ENCODE results near the gene HOXB4.

Gene HOXB4

DNA sequence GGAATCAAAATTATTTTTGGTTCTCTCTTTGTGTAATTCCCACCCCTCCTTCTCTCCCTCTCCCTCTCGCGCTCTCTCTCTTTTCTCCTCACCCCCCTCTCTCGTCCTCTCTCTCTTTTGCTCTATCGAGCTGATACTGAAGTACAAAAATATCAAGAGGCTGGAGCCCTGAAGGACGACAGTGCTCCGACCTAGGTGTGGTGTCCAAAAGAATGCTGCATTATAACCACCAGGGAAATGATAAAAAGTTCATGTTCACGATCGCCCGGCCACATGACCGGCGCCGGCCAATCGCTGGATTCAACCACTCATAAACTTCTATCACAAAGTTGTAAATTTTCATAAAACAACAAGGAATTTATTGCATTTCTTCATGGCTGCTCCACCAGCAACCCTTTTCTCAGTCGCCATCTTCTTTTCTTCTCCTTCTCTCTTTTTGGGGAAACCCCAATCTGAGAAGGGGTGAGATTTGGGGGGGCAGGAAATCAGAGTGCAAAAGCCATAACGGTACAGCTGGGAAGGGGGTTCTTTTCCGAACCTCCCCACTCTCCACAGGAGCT, 26.7 kb upstream of the HOXB4 start, which contains the start of gene HOXB6:
Gene HOXB6, minus strand, starts transcription at position 217 of the 560 bp plus-strand sequence. CDS start 6,836 bp downstream, outside the sequence.
- Histone ChIP-seq H3K27me3 (ENCODE audit: control insufficient read depth, insufficient read depth, low read length) (peaks cover 100% of the 10 kb centered on the region), H3K4me3 (ENCODE audit: low read length) (no peak within 1 kb of the TSS), H3K9ac (ENCODE audit: low read length) (no peak within 1 kb of the TSS), H3K36me3 (ENCODE audit: control insufficient read depth, low read depth, low read length) (no peaks in the 10 kb centered on the region), H3K27ac (ENCODE audit: low read length) (no peak within 1 kb of the TSS), H3K9me3 (ENCODE audit: control insufficient read depth, low read depth, low read length) (peaks cover 2% of the 10 kb centered on the region), H3K4me1 (ENCODE audit: control insufficient read depth, low read depth, low read length) (no peaks in the 10 kb centered on the region)

DNA sequence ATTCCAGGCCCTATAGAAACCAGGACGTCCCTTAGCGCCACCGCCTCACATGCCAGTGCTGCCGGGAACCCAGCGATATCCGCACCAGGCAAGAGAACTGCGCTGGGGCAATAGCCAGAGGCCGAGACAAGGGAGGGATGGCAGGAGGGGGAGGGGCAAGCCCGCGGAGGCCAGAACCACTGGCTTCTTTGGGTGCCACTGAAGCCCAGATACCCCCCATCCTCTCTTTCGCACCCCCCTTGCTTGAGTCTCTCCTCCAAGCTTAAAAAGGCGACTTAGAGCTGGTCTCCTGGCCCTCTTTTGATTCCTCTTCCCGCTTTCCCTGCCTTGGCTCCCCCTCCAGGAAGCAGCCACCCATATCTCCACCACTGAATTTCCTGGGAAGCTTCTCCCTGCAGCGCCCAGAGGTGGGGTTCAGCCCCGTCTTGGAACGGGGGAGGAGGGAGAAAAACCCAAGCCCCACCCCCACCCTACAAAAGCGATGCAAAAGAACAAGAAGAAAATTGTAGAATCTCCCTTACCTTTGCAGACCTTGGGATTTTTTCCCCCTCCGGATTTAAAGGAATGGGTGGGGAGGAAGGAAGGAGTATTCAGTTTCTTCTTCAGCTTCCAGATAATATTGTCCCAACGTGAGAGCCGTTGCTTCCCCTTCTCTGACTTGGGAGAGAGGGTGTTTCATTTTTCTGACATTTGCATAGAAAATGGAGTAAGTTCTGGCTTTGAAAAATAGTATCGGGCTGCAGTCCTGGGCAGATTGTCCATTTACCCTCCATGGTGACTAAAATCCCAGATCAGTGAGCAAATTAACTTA, 26.0 kb upstream of the HOXB4 start:
- Histone ChIP-seq H3K27me3 (ENCODE audit: control insufficient read depth, insufficient read depth, low read length) (peaks cover 100% of the 10 kb centered on the region), H3K9me3 (ENCODE audit: control insufficient read depth, low read depth, low read length) (peaks cover 2% of the 10 kb centered on the region), H3K9ac (ENCODE audit: low read length) (no peak overlapping the region), H3K36me3 (ENCODE audit: control insufficient read depth, low read depth, low read length) (no peaks in the 10 kb centered on the region), H3K4me1 (ENCODE audit: control insufficient read depth, low read depth, low read length) (no peaks in the 10 kb centered on the region), H3K27ac (ENCODE audit: low read length) (no peak overlapping the region), H3K4me3 (ENCODE audit: low read length) (no peak overlapping the region)

DNA sequence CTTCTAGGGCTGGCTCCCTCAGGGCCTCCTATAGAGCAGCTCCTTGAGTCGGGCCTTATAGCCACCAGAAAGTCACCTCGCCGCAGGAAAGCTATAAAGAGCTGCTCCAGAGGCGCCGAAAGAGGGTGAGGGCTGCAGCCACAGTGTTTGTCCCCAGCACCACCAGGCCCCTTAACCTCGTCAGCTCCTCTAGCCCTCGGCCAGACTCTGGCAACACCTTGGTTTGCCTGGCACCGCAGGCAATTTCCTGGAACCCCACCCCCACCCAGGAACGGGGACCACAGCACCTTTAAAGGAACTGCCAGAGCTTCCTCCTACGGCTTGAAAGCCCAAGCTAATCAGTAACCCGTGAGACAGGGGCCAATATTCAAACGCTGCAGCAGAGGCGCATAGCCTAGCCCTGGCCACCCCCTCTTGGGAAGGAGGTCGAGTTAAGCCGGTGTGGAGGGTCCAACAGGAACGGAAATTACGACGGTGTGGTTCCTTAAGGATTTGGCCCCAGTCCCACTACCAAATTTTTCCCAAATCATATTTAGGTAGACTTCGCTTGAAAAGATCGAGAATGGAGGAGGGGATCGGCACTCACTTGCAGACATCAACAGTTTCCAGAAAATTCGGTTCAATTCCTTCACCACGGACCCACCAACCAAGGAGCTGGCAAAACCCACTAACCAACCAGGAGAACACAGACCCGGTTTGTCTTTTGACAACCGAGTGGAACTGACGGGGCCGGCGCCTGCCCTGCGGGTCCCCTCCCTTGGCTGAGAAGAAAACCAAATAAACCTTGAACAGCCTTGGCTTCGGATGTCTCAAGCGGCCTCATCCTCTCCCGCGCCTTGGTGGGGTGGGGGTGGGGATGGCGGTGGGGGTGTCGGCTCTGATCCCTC, 23.6 kb upstream of the HOXB4 start:
- no peak overlapping the region for H3K9ac ChIP-seq (ENCODE audit: low read length)
- H3K27me3 ChIP-seq (ENCODE audit: control insufficient read depth, insufficient read depth, low read length): peaks cover 100% of the 10 kb centered on the region

DNA sequence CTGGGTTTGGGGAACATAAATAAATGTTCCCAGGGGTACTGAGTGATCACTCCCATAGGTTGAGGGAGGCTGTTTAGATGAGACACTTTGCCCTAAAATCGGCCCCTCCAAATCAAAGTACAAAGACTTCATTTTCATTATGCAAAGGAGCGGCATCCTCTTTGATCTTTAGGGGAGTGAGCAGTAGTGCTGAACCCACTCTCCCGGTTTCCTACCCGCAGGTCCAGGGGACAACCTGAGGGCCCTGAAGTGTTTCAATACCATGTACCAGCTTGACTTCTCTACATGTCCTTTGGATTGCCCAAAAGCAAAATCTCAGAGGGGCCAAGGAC, 23.0 kb upstream of the HOXB4 start:
- Histone ChIP-seq H3K27me3 (ENCODE audit: control insufficient read depth, insufficient read depth, low read length) (peaks cover 100% of the 10 kb centered on the region), H3K4me3 (ENCODE audit: low read length) (no peak overlapping the region), H3K4me1 (ENCODE audit: control insufficient read depth, low read depth, low read length) (no peaks in the 10 kb centered on the region), H3K36me3 (ENCODE audit: control insufficient read depth, low read depth, low read length) (no peaks in the 10 kb centered on the region), H3K9me3 (ENCODE audit: control insufficient read depth, low read depth, low read length) (peaks cover 2% of the 10 kb centered on the region), H3K9ac (ENCODE audit: low read length) (no peak overlapping the region), H3K27ac (ENCODE audit: low read length) (no peak overlapping the region)

More for the DNA sequence above, 23.6 kb upstream of the HOXB4 start:
- Histone ChIP-seq H3K4me1 (ENCODE audit: control insufficient read depth, low read depth, low read length) (no peaks in the 10 kb centered on the region), H3K4me3 (ENCODE audit: low read length) (no peak overlapping the region), H3K36me3 (ENCODE audit: control insufficient read depth, low read depth, low read length) (no peaks in the 10 kb centered on the region), H3K9me3 (ENCODE audit: control insufficient read depth, low read depth, low read length) (peaks cover 2% of the 10 kb centered on the region), H3K27ac (ENCODE audit: low read length) (no peak overlapping the region)

DNA sequence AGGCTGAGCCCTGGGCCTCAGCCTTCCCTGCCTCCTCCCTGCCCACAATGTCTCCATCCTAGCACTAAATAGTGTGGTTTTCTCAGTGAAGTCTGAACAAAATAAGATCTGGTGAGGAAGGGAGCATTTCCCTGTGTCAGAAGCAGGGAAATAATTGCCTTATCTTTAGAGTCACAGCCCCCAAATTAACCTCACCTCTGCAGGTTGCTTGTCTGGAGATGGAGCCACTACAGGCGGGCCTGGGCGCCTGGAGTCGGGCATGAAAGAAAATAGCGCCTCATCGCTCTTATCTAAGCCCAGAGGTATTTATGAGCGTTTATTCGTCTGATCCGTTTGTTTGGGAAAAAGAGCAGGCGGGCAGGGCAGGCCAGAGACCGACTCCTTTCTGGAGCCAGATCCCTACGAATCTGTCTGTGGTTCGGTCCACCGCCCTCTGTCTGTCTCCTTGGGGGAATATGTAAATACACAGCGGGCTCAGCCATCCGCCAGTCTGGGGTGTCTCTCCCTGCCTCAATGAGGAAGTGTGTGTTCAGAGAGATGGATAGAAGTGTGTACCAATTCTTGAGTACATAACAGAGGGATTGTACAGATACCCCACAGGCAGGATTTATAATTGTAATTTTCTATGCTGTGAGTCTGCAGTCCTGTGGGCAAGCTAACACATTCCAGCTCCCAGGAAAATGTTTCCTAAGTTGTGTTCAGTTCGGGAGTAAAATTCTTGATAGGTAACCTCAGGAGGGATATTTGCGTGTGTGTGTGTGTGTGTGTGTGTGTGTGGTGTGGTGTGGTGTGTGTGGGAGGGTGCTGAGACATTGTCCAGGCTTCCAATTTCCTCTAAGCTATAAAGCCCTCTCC, 22.3 kb upstream of the HOXB4 start:
- H3K27me3 ChIP-seq (ENCODE audit: control insufficient read depth, insufficient read depth, low read length): peaks cover 100% of the 10 kb centered on the region
- H3K4me3 ChIP-seq (ENCODE audit: low read length): no peak overlapping the region
- H3K9me3 ChIP-seq (ENCODE audit: control insufficient read depth, low read depth, low read length): peaks cover 2% of the 10 kb centered on the region
- no peaks in the 10 kb centered on the region for H3K4me1 ChIP-seq (ENCODE audit: control insufficient read depth, low read depth, low read length)
- no peaks in the 10 kb centered on the region for H3K36me3 ChIP-seq (ENCODE audit: control insufficient read depth, low read depth, low read length)
- no peak overlapping the region for H3K9ac ChIP-seq (ENCODE audit: low read length)
- no peak overlapping the region for H3K27ac ChIP-seq (ENCODE audit: low read length)

DNA sequence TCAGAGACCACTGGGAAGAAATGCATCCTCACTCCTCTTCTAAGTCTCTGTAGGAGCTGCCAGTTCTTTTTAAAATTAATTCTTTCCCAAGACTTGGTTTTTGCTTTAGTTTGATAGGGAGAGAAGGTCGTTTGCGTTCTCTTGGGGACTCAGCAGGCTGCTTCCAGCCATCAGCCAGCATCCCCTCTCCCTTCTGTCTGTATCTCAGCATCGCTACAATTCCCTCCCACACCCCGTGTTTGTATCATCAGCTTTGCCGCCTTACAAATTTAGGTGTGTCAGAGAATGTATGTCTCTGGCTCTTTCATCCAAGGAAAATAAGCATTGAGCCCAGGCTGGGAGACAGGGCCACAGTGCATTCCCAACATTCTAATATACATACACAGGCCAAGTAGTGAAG, 21.2 kb upstream of the HOXB4 start:
- H3K9me3 ChIP-seq (ENCODE audit: control insufficient read depth, low read depth, low read length): peaks cover 2% of the 10 kb centered on the region
- H3K4me3 ChIP-seq (ENCODE audit: low read length): no peak overlapping the region
- H3K9ac ChIP-seq (ENCODE audit: low read length): no peak overlapping the region
- H3K27ac ChIP-seq (ENCODE audit: low read length): no peak overlapping the region
- no peaks in the 10 kb centered on the region for H3K36me3 ChIP-seq (ENCODE audit: control insufficient read depth, low read depth, low read length)
- peaks cover 3% of the 10 kb centered on the region for H3K4me1 ChIP-seq (ENCODE audit: control insufficient read depth, low read depth, low read length)
- H3K27me3 ChIP-seq (ENCODE audit: control insufficient read depth, insufficient read depth, low read length): peaks cover 100% of the 10 kb centered on the region

DNA sequence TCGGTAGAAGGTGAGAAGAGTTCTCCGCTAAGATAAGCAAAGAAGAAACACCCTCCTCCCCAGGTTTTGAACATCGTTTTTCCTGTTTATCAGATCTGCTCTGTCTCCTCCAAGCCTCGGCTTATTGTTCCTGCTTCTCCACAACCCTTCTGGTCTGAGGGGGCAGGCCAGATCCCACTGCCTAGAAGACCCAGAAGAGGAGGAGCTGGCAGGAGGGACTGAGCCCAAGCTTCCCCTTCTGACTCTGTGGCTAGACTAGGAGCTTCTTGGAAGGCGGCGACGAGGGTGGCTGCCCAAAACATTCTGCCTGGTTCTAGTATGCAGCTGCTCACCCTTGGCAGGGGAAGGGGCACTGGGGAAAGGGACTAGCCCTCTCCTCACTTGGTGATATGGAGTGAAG, 20.6 kb upstream of the HOXB4 start:
- Histone ChIP-seq H3K4me3 (ENCODE audit: low read length) (no peak overlapping the region), H3K9ac (ENCODE audit: low read length) (no peak overlapping the region), H3K9me3 (ENCODE audit: control insufficient read depth, low read depth, low read length) (peaks cover 2% of the 10 kb centered on the region), H3K27ac (ENCODE audit: low read length) (no peak overlapping the region), H3K27me3 (ENCODE audit: control insufficient read depth, insufficient read depth, low read length) (peaks cover 100% of the 10 kb centered on the region), H3K4me1 (ENCODE audit: control insufficient read depth, low read depth, low read length) (peaks cover 4% of the 10 kb centered on the region), H3K36me3 (ENCODE audit: control insufficient read depth, low read depth, low read length) (no peaks in the 10 kb centered on the region)

DNA sequence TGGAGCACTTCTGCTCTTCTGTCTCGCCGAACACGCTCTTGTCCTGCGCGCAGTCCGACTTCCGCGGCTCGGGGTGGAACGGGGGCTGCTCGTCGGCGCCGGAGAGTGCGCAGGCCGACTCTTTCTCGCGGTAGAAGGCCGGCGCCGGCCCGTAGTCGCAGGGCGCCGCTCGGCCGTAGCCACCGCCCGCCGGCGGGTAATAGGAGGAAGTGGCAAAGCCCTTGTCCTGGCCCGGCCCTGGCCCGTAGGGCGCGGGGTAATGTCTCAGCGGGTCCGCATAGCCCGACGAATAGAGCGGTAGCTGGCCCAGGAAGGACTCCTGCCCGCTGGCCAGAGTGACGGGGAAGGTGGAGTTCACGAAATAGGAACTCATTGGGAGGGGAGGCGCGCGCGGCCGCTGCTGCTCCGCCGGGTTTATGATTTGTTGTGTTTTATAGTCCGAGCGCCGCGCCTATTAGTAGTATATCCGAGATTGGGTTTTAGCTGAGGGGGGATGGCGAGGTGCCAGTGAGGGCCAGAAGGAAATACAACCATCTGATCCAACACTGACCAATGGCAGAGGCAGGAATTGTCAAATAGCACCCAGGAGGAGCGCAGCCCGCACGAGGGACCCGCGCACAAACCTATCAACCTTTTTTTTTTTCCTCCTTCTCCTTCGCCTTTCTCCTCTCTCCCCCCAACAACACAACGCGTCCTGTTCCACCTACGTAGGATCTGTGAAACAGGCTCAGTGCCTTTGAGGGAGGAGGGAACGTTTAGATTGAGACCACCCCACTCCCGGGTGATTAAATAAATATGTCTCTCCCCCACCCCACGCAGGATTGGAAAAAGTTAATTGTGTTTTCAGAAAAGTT, 19.9 kb upstream of the HOXB4 start:
- Histone ChIP-seq H3K4me3 (ENCODE audit: low read length) (no peak overlapping the region), H3K27ac (ENCODE audit: low read length) (no peak overlapping the region), H3K27me3 (ENCODE audit: control insufficient read depth, insufficient read depth, low read length) (peaks cover 100% of the 10 kb centered on the region), H3K9ac (ENCODE audit: low read length) (no peak overlapping the region), H3K9me3 (ENCODE audit: control insufficient read depth, low read depth, low read length) (peaks cover 2% of the 10 kb centered on the region), H3K36me3 (ENCODE audit: control insufficient read depth, low read depth, low read length) (no peaks in the 10 kb centered on the region), H3K4me1 (ENCODE audit: control insufficient read depth, low read depth, low read length) (peaks cover 4% of the 10 kb centered on the region)

DNA sequence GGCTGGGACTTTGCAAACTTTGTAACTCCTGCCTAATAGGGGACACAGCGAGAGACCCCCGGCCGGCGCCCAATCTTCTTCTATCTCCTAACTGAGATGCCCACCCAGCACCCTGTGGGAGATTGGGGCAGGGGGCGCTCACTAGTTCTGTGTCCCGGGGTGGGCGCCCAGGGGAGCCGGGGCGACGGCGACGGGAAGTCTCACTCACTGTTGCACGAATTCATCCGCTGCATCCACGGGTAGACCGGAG, 19.3 kb upstream of the HOXB4 start:
- no peak overlapping the region for H3K4me3 ChIP-seq (ENCODE audit: low read length)
- peaks cover 4% of the 10 kb centered on the region for H3K4me1 ChIP-seq (ENCODE audit: control insufficient read depth, low read depth, low read length)
- H3K27ac ChIP-seq (ENCODE audit: low read length): no peak overlapping the region
- peaks cover 2% of the 10 kb centered on the region for H3K9me3 ChIP-seq (ENCODE audit: control insufficient read depth, low read depth, low read length)
- H3K27me3 ChIP-seq (ENCODE audit: control insufficient read depth, insufficient read depth, low read length): peaks cover 100% of the 10 kb centered on the region
- no peak overlapping the region for H3K9ac ChIP-seq (ENCODE audit: low read length)
- no peaks in the 10 kb centered on the region for H3K36me3 ChIP-seq (ENCODE audit: control insufficient read depth, low read depth, low read length)

DNA sequence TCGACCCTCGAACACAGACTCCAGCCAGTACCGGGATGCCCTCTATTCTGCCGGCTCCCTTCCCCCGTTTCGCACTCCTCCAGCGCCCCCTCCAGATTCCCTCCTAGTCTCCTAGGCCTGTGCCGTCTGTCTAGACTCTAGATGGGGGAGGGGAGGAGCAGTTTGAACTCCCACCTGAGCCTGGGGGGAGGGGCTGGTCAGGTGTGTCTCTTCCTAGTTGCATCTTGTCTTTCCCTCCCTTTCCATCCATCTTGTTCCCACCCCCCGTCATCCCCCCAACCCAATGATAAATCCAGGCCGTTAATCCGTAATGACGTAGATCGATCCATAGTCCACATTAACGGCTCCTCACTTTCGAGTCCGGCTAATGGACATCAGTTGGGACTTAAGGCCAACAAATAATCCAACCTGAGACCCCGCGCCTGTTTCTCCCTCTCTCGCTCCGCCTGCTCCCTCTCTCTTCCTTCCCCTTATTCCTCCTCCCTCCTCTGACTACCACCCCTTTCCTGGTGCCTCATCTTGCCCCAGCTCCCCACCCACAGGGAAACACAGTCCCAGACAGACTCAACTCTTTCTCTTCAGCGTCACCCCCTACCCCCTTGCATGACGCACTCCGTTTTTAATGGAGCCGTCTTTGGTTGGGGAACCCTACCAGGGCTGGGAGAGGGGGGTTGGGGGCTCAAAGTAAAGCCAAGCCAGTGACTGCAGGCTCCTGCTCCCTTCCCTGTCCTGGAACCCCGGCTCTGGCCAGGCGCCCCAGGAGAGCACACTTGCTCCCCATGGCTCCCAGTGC, 18.8 kb upstream of the HOXB4 start:
- Histone ChIP-seq H3K9ac (ENCODE audit: low read length) (no peak overlapping the region), H3K9me3 (ENCODE audit: control insufficient read depth, low read depth, low read length) (peaks cover 2% of the 10 kb centered on the region), H3K27me3 (ENCODE audit: control insufficient read depth, insufficient read depth, low read length) (peaks cover 100% of the 10 kb centered on the region), H3K4me3 (ENCODE audit: low read length) (no peak overlapping the region), H3K4me1 (ENCODE audit: control insufficient read depth, low read depth, low read length) (peaks cover 4% of the 10 kb centered on the region), H3K27ac (ENCODE audit: low read length) (no peak overlapping the region), H3K36me3 (ENCODE audit: control insufficient read depth, low read depth, low read length) (no peaks in the 10 kb centered on the region)
